NCI-H2029 (cell line): ENCODE results near the gene ATG16L2.
"Not testable (repeated sequence)": the region's sequence is repeated elsewhere in the genome, so short reads cannot be mapped to it uniquely, and the experiment has no call there.

Source experiments
- DNase-seq: peaks from one replicate; lab custom pipeline; 2025; lab: John Stamatoyannopoulos, UW

Gene ATG16L2

DNA sequence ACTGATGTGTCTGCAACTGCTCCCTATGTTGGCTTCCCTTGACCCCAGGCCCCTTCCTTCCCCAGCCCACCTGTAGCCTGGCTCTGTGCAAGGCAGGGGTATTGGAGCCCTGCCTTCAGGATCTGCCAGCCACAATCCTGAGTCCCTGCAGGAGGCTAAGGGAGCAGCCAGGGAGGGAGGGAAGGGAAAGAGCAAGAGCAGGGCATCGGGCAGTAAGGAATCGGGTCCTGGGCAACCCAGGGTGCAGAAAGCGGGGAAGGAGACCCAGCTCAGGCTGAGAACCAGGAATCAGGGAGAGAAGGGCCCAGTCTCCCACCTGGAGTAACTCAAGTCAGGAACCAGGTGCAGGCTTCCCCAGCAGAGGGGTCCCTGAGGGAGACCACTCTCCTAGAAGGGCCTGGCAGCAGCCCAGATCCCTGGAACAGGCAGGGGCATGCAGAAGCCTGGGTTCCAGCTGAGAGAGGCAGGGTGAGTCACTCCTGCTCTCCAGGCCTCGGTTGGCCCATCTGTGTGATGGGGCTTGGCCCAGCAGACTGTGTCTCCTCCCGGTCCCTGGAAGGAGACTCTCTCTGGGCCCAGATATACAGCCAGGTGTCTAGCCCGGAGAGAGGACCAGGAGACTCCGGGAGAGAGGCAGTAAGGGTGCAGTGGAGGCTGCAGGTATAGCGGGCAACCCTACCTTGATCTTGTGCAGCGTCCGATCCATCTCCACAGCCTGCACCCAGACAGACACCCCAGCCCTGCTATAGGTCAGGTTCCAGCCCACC, 33.7 kb upstream of the ATG16L2 start:
- no peak for DNase-seq

DNA sequence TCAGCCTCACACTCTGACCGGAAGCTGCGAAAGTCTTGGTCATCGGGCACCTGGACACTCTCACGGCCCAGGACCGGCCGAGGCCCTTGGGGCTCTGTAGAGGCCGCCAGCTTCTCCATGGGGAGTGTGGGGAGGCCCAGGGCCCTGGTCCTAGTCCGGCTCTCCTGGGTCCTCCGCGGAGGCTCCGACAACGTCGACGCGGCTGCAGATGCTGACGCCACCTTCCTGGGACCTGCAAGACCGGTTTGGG, 33.2 kb upstream of the ATG16L2 start:
- peak; percentile 32 for DNase-seq

DNA sequence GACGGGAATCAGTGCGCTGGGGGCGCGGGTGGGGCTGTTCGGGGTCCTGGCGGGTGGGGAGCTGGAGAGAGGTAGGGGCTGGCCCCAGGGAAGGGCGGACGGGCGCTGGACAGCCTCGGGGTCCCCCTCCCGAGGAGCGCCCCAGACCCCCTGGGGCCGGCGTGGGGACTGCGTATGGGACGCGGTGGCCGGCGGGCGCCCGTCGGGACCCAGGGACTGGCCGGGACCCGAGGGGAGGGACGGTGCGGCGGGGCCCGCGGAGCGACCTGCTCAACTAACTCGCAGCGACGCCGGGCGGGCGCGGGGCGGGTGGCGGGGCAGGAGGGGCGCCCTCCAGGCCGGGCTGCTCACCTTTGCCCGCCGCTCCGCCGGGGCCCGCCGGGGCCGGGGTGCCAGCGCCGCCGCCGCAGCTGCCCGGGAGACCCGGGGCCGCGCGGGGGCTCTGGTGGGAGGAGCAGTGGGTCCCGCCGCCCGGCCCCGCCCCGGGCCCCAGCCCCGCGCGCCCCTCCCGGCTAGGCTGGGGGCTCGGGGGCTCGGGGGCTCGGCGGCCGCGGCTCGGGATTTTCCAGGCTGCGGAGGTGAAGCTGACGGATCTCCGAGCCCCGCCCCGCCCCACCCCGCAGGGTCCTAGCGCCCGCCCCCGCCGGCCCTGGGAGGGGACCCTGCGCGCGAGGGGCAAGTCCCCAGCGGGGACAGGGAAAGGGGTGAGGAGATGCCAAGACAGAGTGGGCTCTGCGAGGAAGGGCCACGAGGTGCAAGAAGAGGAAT, 32.7 kb upstream of the ATG16L2 start:
- DNase-seq: peak; percentile 27

DNA sequence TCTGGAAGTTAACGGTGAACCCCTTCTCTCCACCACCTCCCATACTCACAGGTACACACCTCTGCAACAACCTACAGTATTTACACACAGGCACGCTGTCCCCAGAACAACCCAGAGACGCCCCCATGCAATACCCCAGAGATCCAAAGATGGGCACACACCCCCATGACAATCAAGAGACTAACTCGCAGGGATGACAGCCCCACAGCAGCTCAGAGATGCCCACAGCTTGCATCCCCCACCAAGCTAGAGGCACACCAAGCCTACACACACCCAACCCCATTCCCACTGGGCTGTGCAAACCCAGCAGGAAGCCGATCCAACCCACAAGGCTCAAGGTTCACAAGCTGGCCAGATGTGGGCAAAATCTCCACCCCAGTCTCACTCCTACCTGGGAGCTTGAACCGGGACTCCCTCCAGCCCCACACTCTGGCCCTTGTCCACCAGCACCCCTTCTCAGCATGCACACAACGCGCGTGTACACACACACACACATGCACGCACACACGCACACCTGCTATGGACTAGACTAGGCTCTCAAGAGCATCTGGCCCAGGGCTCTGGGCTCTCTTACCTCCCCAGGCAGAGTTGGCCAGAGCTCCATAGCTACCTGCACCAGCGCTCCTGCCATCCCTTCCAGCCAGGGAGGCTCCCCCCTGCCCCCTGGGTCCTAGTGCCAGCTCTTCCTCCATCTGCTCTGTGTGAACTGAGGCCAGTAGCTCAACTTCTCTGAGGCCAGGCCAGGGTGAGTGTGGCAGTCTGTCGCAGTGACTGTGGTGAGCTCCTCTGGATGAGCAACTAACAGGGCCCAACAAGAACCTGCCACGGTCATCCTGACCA, 31.9 kb upstream of the ATG16L2 start:
- peak; percentile 65 for DNase-seq

DNA sequence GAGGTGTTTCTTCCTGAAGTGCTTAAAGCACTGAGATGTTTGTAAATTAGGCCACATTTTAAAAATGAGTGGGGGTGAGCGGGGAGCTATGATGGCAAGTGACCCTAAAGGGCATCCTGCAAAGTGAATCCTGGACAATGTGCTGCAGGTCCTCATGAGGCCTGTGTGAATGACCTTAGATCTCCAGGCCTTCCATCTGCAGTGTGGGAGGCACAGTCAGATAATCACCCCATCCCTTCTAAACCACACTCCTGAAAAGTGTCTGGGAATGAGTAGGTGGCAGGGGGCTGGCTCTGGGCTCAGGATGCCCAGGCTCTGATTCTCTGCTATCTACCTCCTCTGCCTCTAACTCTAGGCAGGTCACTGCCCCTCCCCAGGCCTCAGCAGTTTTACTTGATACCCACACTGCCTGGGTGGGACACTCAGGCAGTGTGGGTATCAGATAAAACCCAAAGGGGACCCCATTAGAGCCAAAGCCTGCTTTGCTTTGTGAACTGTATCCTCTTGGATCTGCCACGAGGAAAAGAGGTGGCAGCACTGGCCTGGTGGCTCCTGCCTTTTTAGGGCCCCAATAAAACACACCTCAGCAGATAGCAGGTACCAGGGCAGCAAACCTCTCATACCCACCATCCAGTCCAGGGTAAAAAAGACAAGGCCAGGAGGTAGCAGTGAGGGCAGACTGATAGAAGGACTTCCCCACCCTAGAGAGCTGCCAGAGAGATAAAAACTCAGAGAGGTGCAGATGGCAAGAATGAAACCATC, 30.9 kb upstream of the ATG16L2 start:
- DNase-seq: no peak

DNA sequence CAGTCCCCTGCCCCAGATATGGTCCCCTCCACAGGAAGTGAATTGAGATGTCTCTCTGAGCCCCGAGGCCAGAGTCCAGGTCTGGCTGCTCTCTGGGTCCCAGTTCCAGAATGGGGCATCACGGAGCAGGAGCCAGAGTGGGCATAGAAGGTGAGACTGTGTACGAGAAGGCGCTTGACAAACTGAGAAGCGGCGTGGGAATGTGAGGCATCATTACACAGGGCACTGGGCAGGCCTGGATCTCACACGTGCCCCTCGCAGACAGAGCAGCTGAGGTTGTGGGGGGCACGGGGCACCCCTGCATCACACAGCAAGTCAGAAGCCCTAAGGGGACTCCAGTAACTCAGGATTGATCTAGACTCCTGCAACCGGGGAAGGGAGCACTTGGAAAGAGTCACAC, 29.5 kb upstream of the ATG16L2 start:
- DNase-seq: no peak

DNA sequence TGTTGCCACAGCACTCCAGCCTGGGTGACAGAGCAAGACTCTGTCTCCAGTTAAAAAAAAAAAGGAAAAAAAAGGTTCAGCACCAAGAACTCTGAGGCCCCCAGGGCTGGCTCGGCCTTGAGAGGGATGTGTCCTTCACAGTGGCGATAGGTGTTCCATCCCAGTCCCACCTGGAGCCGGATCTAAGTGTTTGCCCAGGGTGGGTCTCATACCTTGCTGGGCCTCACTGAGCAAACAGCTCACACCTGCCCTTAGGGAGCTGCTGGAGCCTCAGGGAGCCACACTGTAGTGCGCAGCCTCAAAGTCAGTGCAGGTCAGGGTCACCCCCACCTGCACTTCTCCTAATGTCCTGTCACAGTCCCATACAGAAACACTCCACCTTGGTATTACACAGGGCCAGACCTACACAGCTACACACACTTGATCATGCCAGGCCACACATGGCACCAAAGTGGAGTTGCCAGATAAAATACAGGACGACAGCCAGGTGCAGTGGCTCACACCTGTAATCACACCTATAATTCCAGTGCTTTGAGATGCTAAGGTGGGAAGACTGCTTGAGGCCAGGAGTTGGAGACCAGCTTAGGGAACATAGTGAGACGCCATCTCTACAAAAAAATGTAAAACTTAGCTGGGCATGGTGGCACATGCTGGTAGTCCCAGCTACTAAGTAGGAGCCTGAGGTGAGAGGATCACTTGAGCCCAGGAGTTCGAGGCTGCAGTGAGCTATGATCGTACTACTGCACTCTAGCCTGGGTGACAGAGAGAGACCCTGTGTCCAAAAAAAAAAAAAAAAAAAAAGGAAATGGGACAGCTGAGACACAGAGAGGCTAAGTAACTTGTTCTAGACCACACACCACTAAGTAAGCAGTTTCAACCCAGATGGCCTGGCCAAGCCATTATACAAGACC, 27.7 kb upstream of the ATG16L2 start:
- DNase-seq: peak; percentile 94

DNA sequence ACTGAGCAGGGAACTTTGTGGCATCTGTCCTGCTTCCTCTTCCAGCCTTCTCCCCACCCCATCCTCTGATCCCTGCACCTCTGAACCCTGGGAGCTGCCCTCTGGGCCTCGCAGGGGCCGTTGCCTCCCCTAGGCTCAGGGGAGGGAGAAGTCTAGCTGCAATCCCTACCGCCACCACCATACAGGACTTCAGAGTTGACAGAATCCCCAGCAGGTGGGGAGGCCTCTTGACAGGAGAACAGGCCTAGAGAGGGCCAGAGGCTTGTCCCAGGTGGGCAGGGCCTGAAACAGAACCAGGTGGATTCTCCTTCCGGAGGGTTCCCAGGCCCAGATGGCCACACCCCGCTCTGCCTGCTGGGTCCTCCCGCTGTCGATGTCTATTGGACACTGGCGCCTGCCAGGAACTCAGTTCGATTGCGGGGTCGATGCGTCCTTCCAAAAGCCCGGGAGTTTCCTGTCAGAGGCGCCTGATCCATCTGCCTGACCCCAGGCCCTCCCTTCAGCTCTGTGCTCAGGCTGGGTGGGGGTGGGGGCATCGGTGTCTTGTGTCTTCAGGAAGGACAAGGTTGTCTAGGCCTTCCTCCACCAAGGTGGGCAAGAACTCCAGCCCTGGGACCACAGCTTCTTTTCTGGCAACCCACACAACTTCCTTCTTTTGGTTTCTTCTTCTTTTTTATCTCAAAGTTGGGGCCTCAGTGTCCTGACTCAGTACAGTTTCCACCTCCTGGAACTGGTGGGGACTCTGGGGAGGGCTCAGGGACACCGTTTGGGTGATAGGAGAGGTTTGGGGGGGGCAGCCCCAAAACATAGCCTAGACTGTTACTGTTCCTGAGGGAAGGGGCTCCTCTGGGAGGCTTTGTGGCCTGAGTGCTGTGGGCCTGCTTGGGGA, 26.8 kb upstream of the ATG16L2 start:
- peak; percentile 79 for DNase-seq

DNA sequence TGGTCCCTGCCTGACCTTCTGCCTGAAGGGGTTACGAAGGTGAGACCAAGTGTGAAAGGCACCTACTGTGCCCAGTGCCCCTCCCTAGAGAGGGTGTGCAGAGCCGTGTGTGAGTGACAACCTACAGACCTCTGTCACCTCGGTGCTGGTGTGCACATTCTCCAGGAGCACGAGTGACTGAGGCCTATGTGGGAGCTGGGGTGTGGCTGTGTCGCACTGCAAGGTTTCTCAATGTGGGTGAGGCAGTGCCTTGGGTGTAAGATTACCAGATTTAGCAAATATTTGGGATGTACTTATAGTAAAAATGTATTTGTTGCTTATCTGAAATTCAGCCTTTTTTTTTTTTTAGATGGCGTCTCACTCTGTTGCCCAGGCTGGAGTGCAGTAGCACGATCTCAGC, 26.0 kb upstream of the ATG16L2 start:
- no peak for DNase-seq

DNA sequence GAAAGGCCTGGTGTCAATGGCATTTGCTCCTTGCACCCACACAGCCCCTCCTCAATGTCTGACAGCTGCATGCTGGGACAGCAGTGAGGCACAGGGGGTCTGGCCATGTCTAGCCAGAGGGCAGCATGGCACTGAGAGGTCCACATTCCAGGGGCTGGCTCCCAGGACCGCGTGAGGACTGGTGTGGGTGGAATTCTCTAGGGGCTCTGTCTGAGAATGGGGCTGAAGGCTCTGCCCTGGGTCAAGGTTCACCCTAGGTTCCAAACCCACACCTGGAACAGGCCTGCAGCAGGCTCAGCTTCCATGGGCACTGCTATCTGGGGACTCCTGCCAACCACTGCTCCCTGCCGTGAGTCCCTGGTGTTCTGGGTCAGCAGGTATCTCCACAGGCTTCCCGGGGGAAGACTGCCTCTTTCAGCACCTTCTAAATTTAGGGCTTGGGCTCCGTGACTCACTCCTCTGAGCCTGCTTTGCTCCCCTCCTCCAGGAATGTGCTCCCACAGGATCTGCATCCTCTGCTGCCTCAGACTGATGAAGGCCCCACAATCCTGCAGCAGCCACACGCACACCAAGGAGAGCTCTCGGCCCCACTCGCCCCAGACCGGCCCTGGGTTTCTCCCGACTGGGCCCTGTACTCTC, 24.6 kb upstream of the ATG16L2 start:
- DNase-seq: no peak

DNA sequence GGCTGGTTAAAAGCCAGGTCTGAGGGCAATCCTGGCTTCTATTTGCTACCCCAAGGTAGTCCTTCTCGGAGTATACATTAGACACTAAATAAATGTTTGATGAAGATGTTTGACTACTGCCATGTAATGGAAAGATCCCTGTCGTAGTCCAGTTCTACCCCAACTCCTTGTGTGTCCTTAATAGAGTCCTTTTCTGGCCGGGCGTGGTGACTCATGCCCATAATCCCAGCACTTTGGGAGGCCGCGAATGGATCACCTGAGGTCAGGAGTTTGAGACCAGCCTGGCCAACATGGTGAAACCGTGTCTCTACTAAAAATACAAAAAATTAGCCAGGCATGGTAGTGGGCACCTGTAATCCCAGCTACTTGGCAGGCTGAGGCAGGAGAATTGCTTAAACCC, 23.0 kb upstream of the ATG16L2 start:
- not testable (repeated sequence) for DNase-seq

DNA sequence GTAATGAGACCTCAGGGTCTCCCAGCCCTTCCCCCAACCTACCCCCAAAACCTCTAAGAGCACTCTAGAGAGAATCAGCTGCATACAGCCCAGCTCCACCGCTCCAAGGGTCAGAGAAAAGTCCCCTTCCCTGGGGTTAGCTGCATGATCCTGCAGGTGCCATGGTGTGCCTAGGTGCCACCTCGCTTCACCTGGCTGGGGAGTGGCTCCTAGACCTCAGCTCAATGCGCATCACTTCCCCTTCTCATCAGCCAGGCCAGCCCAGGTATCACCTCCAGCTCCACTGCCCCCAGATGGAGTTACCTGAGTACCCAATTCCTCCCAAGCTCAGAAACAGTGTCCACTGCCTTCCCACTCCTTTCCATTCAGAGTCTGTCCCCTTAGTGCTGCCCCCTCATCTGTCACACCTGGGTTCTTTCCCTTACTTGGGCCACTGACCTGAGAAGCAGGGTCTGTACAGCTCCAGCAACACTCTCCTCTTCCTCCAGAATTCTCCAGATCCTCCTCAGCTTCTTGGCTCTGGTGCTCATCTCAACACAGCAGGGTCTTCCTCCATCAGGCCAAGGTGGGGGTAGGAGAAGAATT, 21.7 kb upstream of the ATG16L2 start:
- DNase-seq: no peak

DNA sequence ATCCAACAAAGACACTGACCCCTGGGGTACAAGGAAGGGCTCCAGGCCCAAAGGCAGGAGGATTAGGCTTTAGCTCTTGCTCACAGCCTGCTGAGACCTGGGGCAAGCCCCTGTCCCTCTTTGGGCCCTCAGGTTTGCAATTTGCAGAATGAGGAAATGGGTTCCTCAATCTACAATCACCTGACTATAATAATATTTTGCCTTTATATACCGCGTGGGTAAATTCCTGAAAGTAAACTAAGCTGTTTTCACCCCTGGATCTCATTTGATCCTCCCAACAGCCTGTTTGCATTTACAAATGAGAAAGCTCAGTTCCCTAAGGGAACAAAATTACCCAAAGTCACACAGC, 21.2 kb upstream of the ATG16L2 start:
- DNase-seq: no peak

DNA sequence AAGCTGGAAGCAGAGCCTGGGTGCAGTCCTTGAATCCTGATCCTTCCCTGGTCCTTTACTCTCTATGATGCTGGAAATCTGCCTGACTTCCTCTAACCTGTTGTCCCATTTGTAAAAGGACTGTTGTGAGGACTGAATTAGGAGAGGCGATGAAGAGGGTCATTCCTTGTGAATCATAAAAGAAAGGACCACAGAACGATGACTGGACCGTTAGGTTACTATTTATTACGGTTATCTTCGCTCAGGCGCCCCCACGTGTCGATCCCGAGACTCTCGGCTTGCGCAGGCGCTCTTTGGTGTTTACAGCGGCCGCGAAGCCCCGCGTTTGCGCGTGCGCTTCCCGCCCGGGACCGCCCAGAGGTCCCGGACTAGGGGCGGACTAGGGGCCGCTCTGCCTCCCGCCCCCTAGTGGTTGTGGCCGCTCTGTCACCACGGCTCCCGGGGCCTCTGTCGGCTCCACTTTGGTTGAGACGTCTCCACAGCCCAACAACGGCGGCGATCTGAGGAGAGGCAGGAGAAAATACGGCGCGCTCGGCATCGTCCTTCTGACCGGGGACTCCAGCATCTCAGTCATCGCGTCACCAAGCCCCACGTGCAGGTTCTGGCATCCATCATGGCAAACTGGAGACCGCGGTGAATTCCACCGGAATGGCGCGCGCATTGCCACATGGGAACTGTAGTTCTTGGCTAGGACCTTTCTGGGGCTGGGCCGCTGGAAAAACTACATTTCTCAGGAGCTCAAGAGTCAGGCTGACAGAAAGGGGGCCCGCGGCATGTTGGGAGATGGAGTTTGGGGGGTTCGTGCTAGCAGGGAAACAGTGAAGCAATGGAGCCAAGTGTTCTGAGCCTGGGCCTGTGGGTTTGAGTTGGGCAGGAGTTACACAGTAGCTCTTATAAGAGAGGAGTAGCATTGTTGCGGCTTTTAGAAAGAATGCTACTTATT, 20.5 kb upstream of the ATG16L2 start, which contains the start of gene STARD10:
STARD10 (minus strand) TSS at position 623 of the 943 bp plus-strand sequence. CDS start 12,866 bp downstream, outside the sequence.
- peak; percentile 93 for DNase-seq

DNA sequence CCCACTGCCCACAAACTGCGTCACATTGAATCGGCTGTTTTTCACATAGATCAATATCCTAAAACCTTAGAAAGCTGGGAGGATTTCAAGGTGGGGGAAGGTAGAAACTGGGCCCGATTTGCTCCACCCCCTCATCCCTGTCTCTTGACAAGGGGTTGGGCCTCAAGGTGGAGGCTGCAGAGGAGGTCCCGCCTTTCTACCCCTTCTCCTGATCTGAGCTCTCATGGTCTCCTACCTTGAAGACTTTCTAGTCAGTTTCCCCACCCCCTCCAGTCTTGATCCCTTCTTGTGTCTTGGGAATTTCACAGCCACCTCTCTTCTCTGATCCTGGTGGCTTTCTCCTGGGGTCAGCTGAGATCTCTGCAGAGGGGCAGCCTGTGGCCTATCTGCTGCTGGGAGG, 15.8 kb upstream of the ATG16L2 start:
- DNase-seq: no peak

DNA sequence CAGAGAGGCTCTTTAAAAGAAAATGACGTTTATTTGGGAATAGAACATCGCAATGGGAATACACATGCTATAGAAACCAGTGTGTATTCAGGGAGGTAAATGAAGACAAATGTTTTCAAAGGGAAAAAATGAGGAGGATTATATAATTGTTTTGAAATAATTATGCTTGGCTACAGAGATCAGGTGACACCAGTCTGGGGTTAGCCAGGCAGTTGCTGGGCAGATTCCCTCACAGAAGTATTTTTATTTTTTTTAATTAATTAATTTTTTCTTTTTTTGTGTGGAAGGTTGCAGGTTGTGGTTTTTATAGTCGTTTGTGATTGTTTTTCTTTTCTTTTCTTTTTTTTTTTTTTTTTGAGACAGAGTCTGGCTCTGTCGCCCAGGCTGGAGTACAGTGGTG, 14.8 kb upstream of the ATG16L2 start:
- DNase-seq: no peak

DNA sequence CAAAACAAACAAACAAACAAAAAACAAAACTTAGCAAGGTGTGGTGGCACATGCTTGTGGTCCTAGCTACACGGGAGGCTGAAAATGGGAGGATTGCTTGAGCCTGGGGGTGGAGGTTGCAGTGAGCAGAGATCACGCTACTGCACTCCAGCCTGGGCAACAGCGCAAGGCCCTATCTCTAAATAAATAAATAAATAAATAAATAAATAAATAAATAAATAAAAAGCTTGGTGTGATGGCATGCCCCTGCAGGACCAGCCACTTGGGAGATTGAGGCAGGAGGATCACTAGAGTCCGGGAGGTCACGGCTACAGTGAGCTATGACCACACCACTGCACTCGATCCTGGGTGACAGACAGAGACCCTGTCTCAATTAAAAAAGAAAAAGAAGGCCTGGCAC, 11.4 kb upstream of the ATG16L2 start:
- no peak for DNase-seq

DNA sequence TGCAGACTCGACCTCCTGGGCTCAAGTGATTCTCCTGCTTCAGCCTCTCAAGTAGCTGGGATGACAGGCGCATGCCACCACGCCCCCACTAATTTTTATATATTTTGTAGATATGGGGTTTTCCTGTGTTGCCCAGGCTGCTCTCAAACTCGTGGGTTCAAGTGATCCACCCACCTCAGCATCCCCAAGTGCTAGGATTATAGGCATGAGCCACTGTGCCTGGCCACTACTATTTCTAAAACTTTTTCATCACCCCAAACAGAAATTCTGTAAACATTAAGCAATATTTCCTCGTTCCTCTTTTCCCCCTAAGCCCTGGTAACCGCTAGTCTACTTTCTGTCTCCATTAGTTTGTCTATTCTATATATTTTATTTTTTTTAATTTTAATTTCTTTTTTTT, 9.0 kb upstream of the ATG16L2 start:
- DNase-seq: no peak
